ENCODE data around the gene MYO10. TPM values are rescaled to one million over a fixed set of nuclear protein-coding genes. Genes with fewer than 3 reads are reported as not detected.

Gene MYO10
- total and polyA plus RNA-seq, 2 donors (not counting 3 experiments of a cell fraction or from before 2014, with no cell fraction given) = 36.0 to 148 TPM

GRCh38 chr5:16883806-16884205 lies 52.3 kb downstream of the MYO10 start:
- Histone ChIP-seq H3K4me3 (replicated peaks in 1 of 3; ENCODE audit: insufficient read depth in 1 of 3, low read depth in 1 of 3, low read length in 3 of 3) (no peak overlapping the region), H3K4me1 (ENCODE audit: control insufficient read depth, extremely low read depth, insufficient read depth, low read length) (peaks cover 7% of the 10 kb centered on the region), H3K9me3 (replicated peaks; ENCODE audit: control insufficient read depth, insufficient read depth, low read length) (no peaks in the 10 kb centered on the region), H3K9ac (replicated peaks; ENCODE audit: extremely low read depth, insufficient read depth, low read length) (no peak overlapping the region), H3K9me1 (replicated peaks; ENCODE audit: control insufficient read depth, extremely low read depth, insufficient read depth, low read length) (no peaks in the 10 kb centered on the region), H3K79me2 (ENCODE audit: control insufficient read depth, insufficient read depth, low read length) (peaks cover 98% of the 10 kb centered on the region), H3K4me2 (ENCODE audit: insufficient read depth, low read length) (no peak overlapping the region), H3K27ac (ENCODE audit: insufficient read depth, low read depth, low read length) (no peak overlapping the region), H3K36me3 (ENCODE audit: control insufficient read depth in 2 of 2, extremely low read depth in 1 of 2, insufficient read depth in 2 of 2, low read length in 2 of 2) (no peaks in the 10 kb centered on the region), H3K27me3 (ENCODE audit: control insufficient read depth in 2 of 2, insufficient read depth in 2 of 2, low read length in 2 of 2) (no peaks in the 10 kb centered on the region), H2AFZ (ENCODE audit: low read depth, low read length) (no peak overlapping the region), H4K20me1 (replicated peaks; ENCODE audit: control insufficient read depth, extremely low read depth, insufficient read depth, low read length) (peaks cover 35% of the 10 kb centered on the region)
- no peak for FAIRE-seq
- intact Hi-C loops (cut with micrococcal nuclease) = no loop called here
- no TSS peak for BruUV-seq (replicated peaks)
- ChIA-PET POLR2A (no interaction called here), CTCF (interaction anchor here (1.4 kb wide), 1 partner anchor 28 kb away, joined by 4 read pairs; no protein-coding TSS in a partner anchor)
- no peak for DNase-seq (ENCODE audit: low read depth, low spot score)
- TF ChIP-seq GATA2 (IDR thresholded peaks at IDR 0.05; ENCODE audit: insufficient read depth, insufficient read length, low read depth, low read length) = no peak
- TF ChIP-seq POLR2AphosphoS5 (IDR thresholded peaks at IDR 0.05; ENCODE audit: insufficient read depth, low read depth, low read length) = no peak
- TF ChIP-seq CTCF (IDR thresholded peaks at IDR 0.05; ENCODE audit: extremely low read depth in 1 of 2, insufficient read depth in 1 of 2, low read depth in 1 of 2, low read length in 2 of 2) = no peak
- no peak for TF ChIP-seq JUN (IDR thresholded peaks at IDR 0.05; ENCODE audit: borderline replicate concordance, insufficient read depth, insufficient read length, low read depth)
- TF ChIP-seq FOS (IDR thresholded peaks at IDR 0.05; ENCODE audit: borderline replicate concordance, insufficient read depth, low read length) = no peak
- no peak for TF ChIP-seq EZH2 (IDR thresholded peaks at IDR 0.05; ENCODE audit: borderline replicate concordance, low read depth, low read length, severe bottlenecking)
- TF ChIP-seq, protein P1, sequence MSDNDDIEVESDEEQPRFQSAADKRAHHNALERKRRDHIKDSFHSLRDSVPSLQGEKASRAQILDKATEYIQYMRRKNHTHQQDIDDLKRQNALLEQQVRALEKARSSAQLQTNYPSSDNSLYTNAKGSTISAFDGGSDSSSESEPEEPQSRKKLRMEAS (IDR thresholded peaks at IDR 0.05; ENCODE audit: insufficient read depth, insufficient read length) = no peak
- no peak for TF ChIP-seq POLR2A (IDR thresholded peaks at IDR 0.05; ENCODE audit: low read depth, low read length)
- no peak for TF ChIP-seq MYC (IDR thresholded peaks at IDR 0.05; ENCODE audit: low read depth, low read length)
- dilution Hi-C loops (cut with MboI; ENCODE audit: extremely low pct_ligation_motif_present, low sequenced_read_pairs) = no loop called here
